GM18505 (cell line): ENCODE measurements around the gene INPP5A.
"Not testable (repeated sequence)": the region's sequence is repeated elsewhere in the genome, so short reads cannot be mapped to it uniquely, and the experiment has no call there.

Experiments used
- ATAC-seq: cut with Tn5 transposase; IDR thresholded peaks from one replicate; pipeline ENCODE4 v1.9.1; 2021; ENCODE audit not compliant: unreplicated experiment
- POLR2A ChIP-seq: IDR thresholded peaks from 4 replicates; pipeline ENCODE4 v1.6.1; 2011; ENCODE audit warnings: borderline replicate concordance; ENCODE audit not compliant: insufficient read depth, insufficient read length; ENCODE audit errors: extremely low read depth

The INPP5A gene

GRCh38 chr10:132675031-132675740, 137.6 kb downstream of the INPP5A start:
- ATAC-seq = no peak
- TF ChIP-seq POLR2A = no peak

DNA sequence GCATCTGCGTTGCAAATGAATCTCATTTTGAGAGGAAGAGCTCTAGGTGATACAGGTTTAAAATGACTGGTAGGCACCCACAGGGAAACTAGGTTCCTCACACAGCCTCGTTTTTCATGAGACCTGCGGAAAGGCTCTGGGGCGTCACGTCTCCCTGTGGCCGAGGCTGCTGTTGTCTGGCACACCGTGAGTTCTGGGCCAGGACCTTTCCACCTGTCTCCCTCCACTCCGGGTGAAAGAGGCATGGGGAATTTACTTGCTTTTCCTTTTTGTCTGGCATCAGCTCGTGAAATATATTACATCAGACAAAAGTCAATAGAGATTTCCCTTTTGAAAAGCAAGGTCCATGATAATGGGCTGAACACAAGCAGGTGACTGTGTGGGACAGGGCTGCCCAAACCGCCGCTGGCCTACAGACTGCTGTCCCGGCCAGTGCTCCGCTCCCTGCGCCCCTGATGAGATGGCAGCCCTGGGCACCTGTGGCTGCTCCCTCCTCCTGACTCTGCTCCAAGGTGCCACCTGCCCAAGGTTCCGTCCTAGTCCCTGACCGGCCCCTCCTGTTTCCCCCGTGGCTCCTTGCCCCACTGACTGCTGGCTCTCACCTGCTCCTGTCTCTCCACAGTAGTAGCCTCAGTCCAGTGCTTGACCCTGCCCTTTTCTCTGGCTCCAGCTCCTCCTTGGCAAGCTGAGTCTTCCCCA, 138.8 kb downstream of the INPP5A start:
- ATAC-seq = no peak
- no peak for TF ChIP-seq POLR2A

- no peak for TF ChIP-seq POLR2A
- ATAC-seq = no peak
Observed at GRCh38 chr10:132677096-132677472, 139.5 kb downstream of the INPP5A start.

- no peak for ATAC-seq
Observed at GRCh38 chr10:132677473-132678227, 140.1 kb downstream of the INPP5A start.

GRCh38 chr10:132678436-132679216, 141.0 kb downstream of the INPP5A start:
- no peak for ATAC-seq
- no peak for TF ChIP-seq POLR2A

More at GRCh38 chr10:132677473-132678227, 140.1 kb downstream of the INPP5A start:
- TF ChIP-seq POLR2A = no peak

DNA sequence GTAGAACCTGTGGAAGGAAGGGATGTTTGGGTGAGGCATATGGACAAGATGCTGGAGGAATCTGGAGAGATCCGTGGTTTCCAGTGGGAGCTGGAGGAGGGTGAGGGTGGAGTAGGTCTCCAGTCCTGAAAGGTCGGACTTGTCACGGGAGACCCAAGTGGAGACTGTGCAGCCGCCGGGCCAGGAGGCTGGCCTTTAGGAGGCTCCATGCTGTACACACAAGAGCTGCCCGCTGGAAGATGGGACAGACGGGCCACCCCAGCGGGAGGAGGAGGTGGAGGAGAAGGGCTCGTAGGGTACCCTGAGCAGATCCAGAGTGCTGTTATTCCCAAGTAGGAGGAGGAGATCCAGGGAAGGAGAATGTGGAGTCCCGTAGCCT, 141.6 kb downstream of the INPP5A start:
- no peak for ATAC-seq
- no peak for TF ChIP-seq POLR2A

GRCh38 chr10:132679640-132680039, 142.1 kb downstream of the INPP5A start:
- no peak for TF ChIP-seq POLR2A
- ATAC-seq = no peak

DNA sequence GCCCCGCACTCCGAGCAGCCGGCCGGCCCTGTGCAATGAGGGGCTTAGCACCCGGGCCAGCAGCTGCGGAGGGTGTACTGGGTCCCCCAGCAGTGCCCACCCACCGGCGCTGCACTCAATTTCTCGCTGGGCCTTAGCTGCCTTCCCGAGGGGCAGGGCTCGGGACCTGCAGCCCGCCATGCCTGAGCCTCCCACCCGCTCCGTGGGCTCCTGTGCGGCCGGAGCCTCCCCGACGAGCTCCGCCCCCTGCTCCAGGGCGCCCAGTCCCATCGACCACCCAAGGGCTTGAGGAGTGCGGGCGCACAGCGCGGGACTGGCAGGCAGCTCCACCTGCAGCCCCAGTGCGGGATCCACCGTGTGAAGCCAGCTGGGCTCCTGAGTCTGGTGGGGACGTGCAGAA, 143.2 kb downstream of the INPP5A start:
- not testable (repeated sequence) for ATAC-seq

- no peak for ATAC-seq
- TF ChIP-seq POLR2A = no peak
Observed at GRCh38 chr10:132681858-132682755, 144.5 kb downstream of the INPP5A start.

- peak; percentile 72 for ATAC-seq
- TF ChIP-seq POLR2A = no peak
Observed at GRCh38 chr10:132684164-132684891, 146.7 kb downstream of the INPP5A start.

DNA sequence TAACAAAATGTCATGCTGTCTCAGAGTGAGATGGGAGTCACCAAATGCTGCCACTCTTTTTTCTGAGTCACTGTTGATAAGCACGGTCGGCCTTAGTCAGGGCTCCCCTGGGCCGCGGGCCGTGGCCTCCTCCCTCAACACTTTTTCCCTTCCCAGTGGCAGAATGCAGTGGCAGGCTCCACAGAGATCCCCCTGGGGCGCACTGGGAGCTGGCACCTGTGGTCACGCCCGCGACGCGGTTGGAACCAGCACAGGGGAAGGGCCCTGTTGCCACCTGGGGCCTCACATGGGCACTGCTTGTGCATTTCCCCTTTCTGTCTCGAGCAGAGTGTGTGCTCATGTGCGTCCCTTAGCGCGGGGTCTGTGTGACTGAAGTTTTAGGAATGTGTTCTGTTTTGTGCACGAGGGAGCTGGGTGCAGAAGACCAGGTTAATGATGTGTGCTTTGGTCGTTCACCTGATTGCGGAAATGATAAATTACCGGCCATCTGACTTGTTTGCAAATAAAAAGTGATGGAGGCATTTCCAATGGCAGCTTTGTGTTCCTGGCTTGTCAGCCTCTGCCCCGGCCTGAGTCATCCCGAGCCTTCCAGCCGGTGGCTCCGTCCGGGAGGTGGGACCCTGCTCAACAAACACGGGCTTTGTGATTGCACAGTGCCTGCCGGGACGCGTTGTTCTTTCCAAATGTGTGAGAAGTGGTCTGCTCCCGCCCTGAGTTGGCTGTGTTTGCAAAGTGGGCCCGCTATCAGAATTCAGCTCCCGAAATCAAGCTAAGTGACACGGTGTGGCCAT, 147.7 kb downstream of the INPP5A start:
- no peak for TF ChIP-seq POLR2A
- ATAC-seq = no peak

GRCh38 chr10:132685921-132686680, 148.5 kb downstream of the INPP5A start:
- ATAC-seq = no peak
- TF ChIP-seq POLR2A = no peak
